ENCODE results near the gene PPIF. TPM values are rescaled to one million over a fixed set of nuclear protein-coding genes. Genes with fewer than 3 reads are reported as not detected.

PPIF gene
- total and polyA plus RNA-seq, 4 donors = 22.2 to 84.3 (median 60.0) TPM

GRCh38 chr10:79345241-79346011, 1.8 kb upstream of the PPIF start:
- 77% methylated on average over 5 of the region's 5 CpGs for WGBS
- Histone ChIP-seq H3K9ac (ENCODE audit: low read depth in 1 of 2, low read length in 2 of 2) (no peak overlapping the region), H3K36me3 (ENCODE audit: control insufficient read depth in 4 of 4, insufficient read depth in 3 of 4, low read depth in 1 of 4, low read length in 3 of 4) (peaks cover 3 to 13% (median 11%) of the 10 kb centered on the region in 4 donors), H3K9me3 (ENCODE audit: control insufficient read depth in 4 of 4, low read length in 3 of 4) (no peaks in the 10 kb centered on the region), H3K27me3 (ENCODE audit: control insufficient read depth in 4 of 4, insufficient read depth in 4 of 4, low read length in 3 of 4) (no peaks in the 10 kb centered on the region), H3K27ac (ENCODE audit: low read depth in 1 of 2, low read length in 2 of 2) (no peak overlapping the region), H3K4me3 (ENCODE audit: low read depth in 1 of 3, low read length in 3 of 3) (no peak overlapping the region), H3K4me1 (ENCODE audit: control insufficient read depth in 4 of 4, insufficient read depth in 4 of 4, low read length in 3 of 4) (peaks cover 23 to 72% (median 57%) of the 10 kb centered on the region in 4 donors)
- peak; percentile 29 for DNase-seq (ENCODE audit: low spot score)
- TF ChIP-seq TAF1 (conservative IDR thresholded peaks at IDR 0.05) = no peak
- TF ChIP-seq GABPA (IDR thresholded peaks at IDR 0.05 in 1 of 2, conservative IDR thresholded peaks at IDR 0.05 in 1 of 2) = no peak
- TF ChIP-seq RXRA (IDR thresholded peaks at IDR 0.05) = no peak
- TF ChIP-seq CTCF (IDR thresholded peaks at IDR 0.05; ENCODE audit: low read depth, low read length, missing input control) = no peak
- TF ChIP-seq EGR1 (IDR thresholded peaks at IDR 0.05; ENCODE audit: low read depth in 2 of 2) = no peak
- no peak for TF ChIP-seq SP1 (IDR thresholded peaks at IDR 0.05)
- no peak for TF ChIP-seq FOXA2 (IDR thresholded peaks at IDR 0.05)

DNA sequence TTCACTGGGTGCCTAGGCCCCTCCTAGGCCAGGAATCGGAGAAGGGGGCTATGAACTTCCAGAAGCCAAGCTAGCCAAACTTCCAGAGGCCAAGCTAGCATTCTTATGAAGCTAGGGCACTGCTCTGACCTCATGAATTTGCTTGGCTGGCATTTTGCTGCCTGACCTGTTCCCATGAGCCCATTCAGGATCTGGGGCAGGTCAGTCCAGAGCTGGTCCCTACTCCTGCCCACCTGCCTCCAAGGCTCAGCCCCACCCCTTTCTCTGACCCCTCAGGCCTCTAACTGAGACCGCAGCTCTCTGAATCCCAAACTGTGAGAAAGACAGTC, 1.3 kb upstream of the PPIF start:
- Histone ChIP-seq H3K36me3 (ENCODE audit: control insufficient read depth in 4 of 4, insufficient read depth in 3 of 4, low read depth in 1 of 4, low read length in 3 of 4) (peaks cover 8 to 18% (median 15%) of the 10 kb centered on the region in 4 donors), H3K4me3 (ENCODE audit: low read depth in 1 of 3, low read length in 3 of 3) (no peak overlapping the region), H3K27me3 (ENCODE audit: control insufficient read depth in 4 of 4, insufficient read depth in 4 of 4, low read length in 3 of 4) (no peaks in the 10 kb centered on the region), H3K9me3 (ENCODE audit: control insufficient read depth in 4 of 4, low read length in 3 of 4) (no peaks in the 10 kb centered on the region), H3K9ac (ENCODE audit: low read depth in 1 of 2, low read length in 2 of 2) (no peak overlapping the region), H3K4me1 (ENCODE audit: control insufficient read depth in 4 of 4, insufficient read depth in 4 of 4, low read length in 3 of 4) (peaks cover 22 to 66% (median 51%) of the 10 kb centered on the region in 4 donors), H3K27ac (ENCODE audit: low read depth in 1 of 2, low read length in 2 of 2) (no peak overlapping the region)
- 74% methylated on average over 2 of the region's 2 CpGs for WGBS
- TF ChIP-seq SP1 (IDR thresholded peaks at IDR 0.05) = no peak
- TF ChIP-seq EGR1 (IDR thresholded peaks at IDR 0.05; ENCODE audit: low read depth in 2 of 2) = no peak
- TF ChIP-seq YY1 (IDR thresholded peaks at IDR 0.05) = no peak
- no peak for TF ChIP-seq FOXA2 (IDR thresholded peaks at IDR 0.05)
- TF ChIP-seq, protein P1, sequence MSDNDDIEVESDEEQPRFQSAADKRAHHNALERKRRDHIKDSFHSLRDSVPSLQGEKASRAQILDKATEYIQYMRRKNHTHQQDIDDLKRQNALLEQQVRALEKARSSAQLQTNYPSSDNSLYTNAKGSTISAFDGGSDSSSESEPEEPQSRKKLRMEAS (IDR thresholded peaks at IDR 0.05) = no peak
- TF ChIP-seq, protein P2, sequence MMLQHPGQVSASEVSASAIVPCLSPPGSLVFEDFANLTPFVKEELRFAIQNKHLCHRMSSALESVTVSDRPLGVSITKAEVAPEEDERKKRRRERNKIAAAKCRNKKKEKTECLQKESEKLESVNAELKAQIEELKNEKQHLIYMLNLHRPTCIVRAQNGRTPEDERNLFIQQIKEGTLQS (IDR thresholded peaks at IDR 0.05) = no peak
- TF ChIP-seq TAF1 (conservative IDR thresholded peaks at IDR 0.05) = no peak
- no peak for TF ChIP-seq REST (IDR thresholded peaks at IDR 0.05)
- TF ChIP-seq FOXA1 (IDR thresholded peaks at IDR 0.05) = no peak
- TF ChIP-seq RXRA (IDR thresholded peaks at IDR 0.05) = no peak
- TF ChIP-seq, protein P3, sequence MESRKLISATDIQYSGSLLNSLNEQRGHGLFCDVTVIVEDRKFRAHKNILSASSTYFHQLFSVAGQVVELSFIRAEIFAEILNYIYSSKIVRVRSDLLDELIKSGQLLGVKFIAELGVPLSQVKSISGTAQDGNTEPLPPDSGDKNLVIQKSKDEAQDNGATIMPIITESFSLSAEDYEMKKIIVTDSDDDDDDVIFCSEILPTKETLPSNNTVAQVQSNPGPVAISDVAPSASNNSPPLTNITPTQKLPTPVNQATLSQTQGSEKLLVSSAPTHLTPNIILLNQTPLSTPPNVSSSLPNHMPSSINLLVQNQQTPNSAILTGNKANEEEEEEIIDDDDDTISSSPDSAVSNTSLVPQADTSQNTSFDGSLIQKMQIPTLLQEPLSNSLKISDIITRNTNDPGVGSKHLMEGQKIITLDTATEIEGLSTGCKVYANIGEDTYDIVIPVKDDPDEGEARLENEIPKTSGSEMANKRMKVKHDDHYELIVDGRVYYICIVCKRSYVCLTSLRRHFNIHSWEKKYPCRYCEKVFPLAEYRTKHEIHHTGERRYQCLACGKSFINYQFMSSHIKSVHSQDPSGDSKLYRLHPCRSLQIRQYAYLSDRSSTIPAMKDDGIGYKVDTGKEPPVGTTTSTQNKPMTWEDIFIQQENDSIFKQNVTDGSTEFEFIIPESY (IDR thresholded peaks at IDR 0.05) = no peak
- TF ChIP-seq CTCF (IDR thresholded peaks at IDR 0.05; ENCODE audit: low read depth, low read length, missing input control) = no peak
- TF ChIP-seq GABPA (IDR thresholded peaks at IDR 0.05 in 1 of 2, conservative IDR thresholded peaks at IDR 0.05 in 1 of 2) = no peak
- no peak for DNase-seq (ENCODE audit: low spot score)
